ENCODE results near the gene TEN1. TPM values are rescaled to one million over a fixed set of nuclear protein-coding genes. Genes with fewer than 3 reads are reported as not detected.
"Not testable (repeated sequence)": the region's sequence is repeated elsewhere in the genome, so short reads cannot be mapped to it uniquely, and the experiment has no call there.

Gene TEN1
- total and polyA plus RNA-seq, 2 of the 4 experiments (the other 2 are of a cell fraction), result 14.7 to 17.9 TPM

- BruUV-seq (replicated peaks), result not testable (repeated sequence)
These were observed 10.0 kb upstream of the TEN1 start for GRCh38 chr17:75969044-75969443.

More at GRCh38 chr17:75969044-75969443, 10.0 kb upstream of the TEN1 start:
- H3K56ac ChIP-seq (ENCODE audit: extremely low read depth, insufficient read depth, low read length); dilution Hi-C loops (cut with HindIII; ENCODE audit: low sequenced_read_pairs, unreplicated experiment); H3K27me3 ChIP-seq (ENCODE audit: control insufficient read depth, insufficient read depth, low read length); H3K4me3 ChIP-seq (ENCODE audit: insufficient read depth, low read depth, low read length); H2BK20ac ChIP-seq (ENCODE audit: low read depth, low read length); H3K23ac ChIP-seq (ENCODE audit: low read depth, low read length); H3K9me1 ChIP-seq (ENCODE audit: insufficient read depth, low read length); H3K18ac ChIP-seq (ENCODE audit: low read depth, low read length); H2AK9ac ChIP-seq (replicated peaks; ENCODE audit: low read depth, low read length, poor library complexity); intact Hi-C loops (cut with micrococcal nuclease); H4K5ac ChIP-seq (ENCODE audit: low read depth, low read length); H4K91ac ChIP-seq (ENCODE audit: insufficient read depth, low read depth, low read length); CTCF ChIA-PET; H2BK120ac ChIP-seq (ENCODE audit: low read depth, low read length); H3K9ac ChIP-seq (ENCODE audit: low read depth, low read length); DNase-seq; H3K9me3 ChIP-seq (ENCODE audit: control insufficient read depth, insufficient read depth, low read length); POLR2A ChIA-PET (ENCODE audit: unreplicated experiment); H2AFZ ChIP-seq (replicated peaks; ENCODE audit: low read length, poor library complexity); H3K14ac ChIP-seq (replicated peaks; ENCODE audit: low read depth, low read length); H3K27ac ChIP-seq (ENCODE audit: insufficient read depth, low read length); H4K8ac ChIP-seq (ENCODE audit: low read depth in 2 of 2, low read length in 2 of 2); H2BK5ac ChIP-seq (ENCODE audit: low read depth, low read length, poor library complexity, severe bottlenecking); H3K4ac ChIP-seq (ENCODE audit: low read depth, low read length); in situ Hi-C loops (cut with MboI; ENCODE audit: low sequenced_read_pairs); H2BK15ac ChIP-seq (ENCODE audit: low read depth, low read length); H2AK5ac ChIP-seq (ENCODE audit: low read depth, low read length); ATAC-seq (ENCODE audit: low read depth); H3K4me1 ChIP-seq (ENCODE audit: control insufficient read depth, insufficient read depth, low read length); H3K4me2 ChIP-seq (ENCODE audit: low read depth, low read length): not testable (repeated sequence)
- Histone ChIP-seq H3K36me3 (ENCODE audit: control insufficient read depth, insufficient read depth, low read length) (peaks cover 13% of the 10 kb centered on the region), H4K20me1 (ENCODE audit: insufficient read depth, low read length) (peaks cover 16% of the 10 kb centered on the region; the same call in 1 of the 2 replicates), H3K79me1 (ENCODE audit: low read depth in 1 of 2, low read length in 2 of 2) (peaks cover 13 to 44% of the 10 kb centered on the region in 2 experiments)
- no CpG with 5 or more reads among the region's 10 CpGs for WGBS, 2 experiments (ENCODE audit: extremely low coverage in 2 of 2, insufficient read length in 1 of 2)
